GM04503 (cell line): Measurements from ENCODE around the gene ABT1.

Source experiments
- DNase-seq: peaks from one replicate; pipeline ENCODE4 v3.0.0-alpha.2; 2012; ENCODE audit warnings: low read depth

The ABT1 gene

GRCh38 chr6:26575494-26575939, 21.2 kb upstream of the ABT1 start:
- no peak for DNase-seq

GRCh38 chr6:26576407-26576843, 20.3 kb upstream of the ABT1 start:
- DNase-seq, result no peak

GRCh38 chr6:26576929-26577719, 19.6 kb upstream of the ABT1 start:
- no peak for DNase-seq

GRCh38 chr6:26577720-26578072, 19.1 kb upstream of the ABT1 start:
- no peak for DNase-seq

GRCh38 chr6:26578279-26578678, 18.5 kb upstream of the ABT1 start:
- no peak for DNase-seq

- no peak for DNase-seq
These were observed 18.0 kb upstream of the ABT1 start for GRCh38 chr6:26578741-26579140.

GRCh38 chr6:26581164-26581915, 15.4 kb upstream of the ABT1 start:
- no peak for DNase-seq

GRCh38 chr6:26588965-26589364, 7.8 kb upstream of the ABT1 start:
- no peak for DNase-seq

- no peak for DNase-seq
These were observed 4.1 kb upstream of the ABT1 start for GRCh38 chr6:26592649-26593048.

- no peak for DNase-seq
These were observed 3.2 kb upstream of the ABT1 start for GRCh38 chr6:26593278-26594130.

GRCh38 chr6:26594131-26594498, 2.6 kb upstream of the ABT1 start:
- DNase-seq, result no peak

GRCh38 chr6:26594730-26595632, 1.8 kb upstream of the ABT1 start:
- DNase-seq, result no peak

GRCh38 chr6:26595669-26596269, 984 bp upstream of the ABT1 start:
- DNase-seq, result no peak

GRCh38 chr6:26597389-26597766, 625 bp downstream of the ABT1 start:
- no peak for DNase-seq

GRCh38 chr6:26597821-26598220, 1.1 kb downstream of the ABT1 start:
- no peak for DNase-seq

- DNase-seq, result no peak
These were observed 1.5 kb downstream of the ABT1 start for GRCh38 chr6:26598267-26598666.

GRCh38 chr6:26599134-26599533, 2.4 kb downstream of the ABT1 start:
- no peak for DNase-seq

GRCh38 chr6:26599591-26599990, 2.8 kb downstream of the ABT1 start:
- no peak for DNase-seq

GRCh38 chr6:26600759-26601158, 4.0 kb downstream of the ABT1 start:
- no peak for DNase-seq

- no peak for DNase-seq
These were observed 5.5 kb downstream of the ABT1 start for GRCh38 chr6:26602262-26602661.

GRCh38 chr6:26604026-26604425, 7.3 kb downstream of the ABT1 start:
- DNase-seq, result no peak
